Hepatocyte (in vitro differentiated cells): ENCODE results near the gene ELL. TPM values are rescaled to one million over a fixed set of nuclear protein-coding genes. Genes with fewer than 3 reads are reported as not detected.

ENCODE experiments used
- DNase-seq: peaks from one replicate; pipeline ENCODE4 v3.0.0-alpha.2; 2016; ENCODE audit warnings: low spot score
- H2AFZ ChIP-seq: fragments of 200-600 bp; sonication (generic); 2 replicates; pipeline ENCODE4 v1.6.0; 2016; ENCODE audit warnings: antibody characterized with exemption, mild to moderate bottlenecking
- H3K27ac ChIP-seq: fragments of 200-600 bp; sonication (generic); 2 replicates; pipeline ENCODE4 v1.5.1; 2016; ENCODE audit warnings: mild to moderate bottlenecking
- H3K27me3 ChIP-seq: fragments of 200-600 bp; sonication (generic); 2 replicates; pipeline ENCODE4 v1.6.1; 2016
- H3K36me3 ChIP-seq: fragments of 200-600 bp; sonication (generic); replicated peaks from 2 replicates; pipeline ENCODE4 v1.5.1; 2016; ENCODE audit warnings: low read depth; ENCODE audit not compliant: insufficient read depth
- H3K4me1 ChIP-seq: fragments of 200-600 bp; sonication (generic); 2 replicates; pipeline ENCODE4 v1.5.1; 2016; ENCODE audit warnings: mild to moderate bottlenecking, moderate library complexity; ENCODE audit not compliant: insufficient read depth
- H3K4me2 ChIP-seq: fragments of 200-600 bp; sonication (generic); 2 replicates; pipeline ENCODE4 v1.6.0; 2016
- H3K4me3 ChIP-seq: fragments of 200-600 bp; sonication (generic); 2 replicates; pipeline ENCODE4 v1.5.1; 2016; ENCODE audit warnings: mild to moderate bottlenecking
- H3K79me2 ChIP-seq: fragments of 200-600 bp; sonication (generic); 2 replicates; pipeline ENCODE4 v1.6.0; 2017; ENCODE audit warnings: mild to moderate bottlenecking
- H3K9me2 ChIP-seq: fragments of 200-600 bp; sonication (generic); replicated peaks from 2 replicates; pipeline ENCODE4 v1.6.0; 2017; ENCODE audit warnings: mild to moderate bottlenecking; ENCODE audit not compliant: insufficient read depth
- H3K9me3 ChIP-seq: fragments of 200-600 bp; sonication (generic); 2 replicates; pipeline ENCODE4 v1.5.1; 2016; ENCODE audit warnings: low read depth, mild to moderate bottlenecking
- H4K20me1 ChIP-seq: fragments of 200-600 bp; sonication (generic); 2 replicates; pipeline ENCODE4 v1.6.0; 2016; ENCODE audit warnings: mild to moderate bottlenecking; ENCODE audit not compliant: insufficient read depth, poor library complexity, severe bottlenecking
- EZH2 ChIP-seq: fragments of 200-600 bp; sonication (generic); IDR thresholded peaks from 2 replicates; pipeline ENCODE4 v1.6.1; 2016; ENCODE audit warnings: antibody characterized with exemption, mild to moderate bottlenecking, borderline replicate concordance
- EZH2phosphoT487 ChIP-seq: fragments of 200-600 bp; sonication (generic); IDR thresholded peaks from one replicate; pipeline ENCODE4 v1.6.1; 2018; ENCODE audit warnings: antibody characterized with exemption, mild to moderate bottlenecking, low read depth, moderate library complexity; ENCODE audit not compliant: unreplicated experiment, severe bottlenecking
- WGBS: methylation state at CpG from one replicate; pipeline ENCODE4 v1.1.6; 2016; ENCODE audit warnings: low lambda C conversion rate; ENCODE audit errors: missing lambda C conversion rate; 5-methylcytosine and 5-hydroxymethylcytosine counted together
- polyA plus RNA-seq: library from polyadenylated mRNA; unstranded; fragments of >200 nt; fragmentation: Nextera tagmentation; extraction: Ambion mirVana; gene quantifications from 2 replicates; pipeline ENCODE4 v1.2.1, GENCODE V29; 2016
- total RNA-seq: library from RNA; depleted of rRNA; stranded (reverse); fragments of >200 nt; gene quantifications from 2 replicates; pipeline ENCODE4 v1.2.3, GENCODE V29; 2014
- TF ChIP-seq, protein P1 (sequence below): fragments of 200-600 bp; sonication (generic); IDR thresholded peaks from 2 replicates; pipeline ENCODE4 v1.5.1; 2016; ENCODE audit warnings: antibody characterized with exemption, mild to moderate bottlenecking; ENCODE audit not compliant: poor library complexity

ELL gene
- total and polyA plus RNA-seq, 2 experiments from 2014 or later, result 11.0 to 15.0 TPM

DNA sequence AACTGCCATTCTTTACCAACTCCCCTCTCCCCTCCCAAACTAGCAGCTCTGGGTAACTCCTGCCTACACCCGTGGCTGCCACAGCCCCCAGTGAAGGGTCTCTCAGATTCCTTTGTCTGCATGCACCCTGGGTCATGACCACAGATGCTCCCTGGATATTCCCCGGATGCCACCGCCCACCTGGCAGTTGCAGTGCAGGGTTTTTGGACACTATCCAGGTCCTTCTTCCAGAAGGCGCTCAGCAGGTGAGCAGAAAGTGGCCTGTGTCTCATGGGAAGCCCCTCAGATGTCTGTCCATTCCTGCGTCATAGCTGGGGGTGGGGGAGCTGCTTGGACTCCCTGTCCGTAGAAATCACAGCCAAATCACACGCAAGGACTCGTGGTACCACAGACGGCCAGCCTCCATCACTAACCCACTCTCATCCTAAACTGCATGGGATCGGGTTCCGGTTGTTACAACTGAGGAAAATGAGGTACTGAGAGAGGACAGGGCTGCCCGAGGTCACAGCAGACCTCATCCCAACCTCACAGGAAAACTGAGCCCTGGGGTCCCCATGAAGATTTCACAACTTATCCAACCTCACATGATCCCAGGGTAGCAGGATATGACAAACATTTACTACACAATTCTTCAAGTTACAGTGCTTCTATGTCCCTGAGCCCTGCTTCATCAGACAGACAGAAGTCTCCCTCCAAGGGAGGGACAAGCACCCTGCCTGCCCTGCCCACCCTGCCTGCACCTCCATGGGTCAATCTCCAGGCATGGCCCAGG, 38.6 kb downstream of the ELL start:
- H4K20me1 ChIP-seq, result peaks cover 51% of the 10 kb centered on the region
- H3K4me3 ChIP-seq, result no peak overlapping the region
- H3K27me3 ChIP-seq, result no peaks in the 10 kb centered on the region
- H3K4me2 ChIP-seq, result no peak overlapping the region
- H3K27ac ChIP-seq, result no peak overlapping the region
- no peaks in the 10 kb centered on the region for H3K36me3 ChIP-seq
- H3K79me2 ChIP-seq, result peaks cover 84% of the 10 kb centered on the region
- peaks cover 35% of the 10 kb centered on the region for H3K4me1 ChIP-seq
- DNase-seq, result no peak
- no peaks in the 10 kb centered on the region for H3K9me3 ChIP-seq
- H2AFZ ChIP-seq, result no peak overlapping the region
- no peaks in the 10 kb centered on the region for H3K9me2 ChIP-seq
- WGBS, result 91% methylated on average over 12 of the region's 12 CpGs
- TF ChIP-seq EZH2phosphoT487 (no peak), EZH2 (no peak)
- TF ChIP-seq, protein P1, sequence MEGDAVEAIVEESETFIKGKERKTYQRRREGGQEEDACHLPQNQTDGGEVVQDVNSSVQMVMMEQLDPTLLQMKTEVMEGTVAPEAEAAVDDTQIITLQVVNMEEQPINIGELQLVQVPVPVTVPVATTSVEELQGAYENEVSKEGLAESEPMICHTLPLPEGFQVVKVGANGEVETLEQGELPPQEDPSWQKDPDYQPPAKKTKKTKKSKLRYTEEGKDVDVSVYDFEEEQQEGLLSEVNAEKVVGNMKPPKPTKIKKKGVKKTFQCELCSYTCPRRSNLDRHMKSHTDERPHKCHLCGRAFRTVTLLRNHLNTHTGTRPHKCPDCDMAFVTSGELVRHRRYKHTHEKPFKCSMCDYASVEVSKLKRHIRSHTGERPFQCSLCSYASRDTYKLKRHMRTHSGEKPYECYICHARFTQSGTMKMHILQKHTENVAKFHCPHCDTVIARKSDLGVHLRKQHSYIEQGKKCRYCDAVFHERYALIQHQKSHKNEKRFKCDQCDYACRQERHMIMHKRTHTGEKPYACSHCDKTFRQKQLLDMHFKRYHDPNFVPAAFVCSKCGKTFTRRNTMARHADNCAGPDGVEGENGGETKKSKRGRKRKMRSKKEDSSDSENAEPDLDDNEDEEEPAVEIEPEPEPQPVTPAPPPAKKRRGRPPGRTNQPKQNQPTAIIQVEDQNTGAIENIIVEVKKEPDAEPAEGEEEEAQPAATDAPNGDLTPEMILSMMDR, result no peak

DNA sequence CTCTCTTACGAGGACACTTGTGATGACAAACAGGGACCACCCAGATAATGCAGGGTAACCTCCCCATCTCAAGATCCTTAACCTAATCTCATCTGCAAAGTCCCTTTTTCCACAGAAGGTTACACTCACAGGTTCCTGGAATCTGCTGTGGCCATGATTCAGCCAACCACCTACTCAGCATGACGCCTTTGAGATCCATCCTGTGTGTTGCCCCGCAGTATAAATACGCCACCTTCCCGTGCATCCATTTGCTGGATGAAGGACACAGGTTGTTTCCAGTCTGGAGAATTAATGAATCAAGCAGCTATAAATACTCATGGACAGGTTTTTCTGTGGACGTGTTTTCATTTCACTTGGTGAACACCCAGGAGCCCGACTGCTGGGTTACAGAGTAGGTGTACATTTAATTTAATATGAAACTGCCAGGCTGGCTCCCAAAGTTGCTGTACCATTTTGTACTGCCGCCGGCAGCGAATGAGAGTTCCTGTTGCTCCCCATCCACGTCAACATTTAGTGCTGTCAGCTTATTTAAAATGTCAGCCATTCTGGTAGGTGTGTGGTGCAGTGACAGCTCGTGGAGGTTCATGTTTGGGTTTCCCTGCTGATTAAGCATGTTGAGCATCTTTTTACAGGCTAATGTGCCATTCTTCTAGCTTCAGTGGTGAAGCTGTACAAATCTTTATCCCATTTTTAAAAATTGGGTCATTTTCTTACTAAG, 40.2 kb downstream of the ELL start:
- H3K79me2 ChIP-seq, result peaks cover 84% of the 10 kb centered on the region
- H3K4me3 ChIP-seq, result no peak overlapping the region
- no peaks in the 10 kb centered on the region for H3K9me2 ChIP-seq
- H3K36me3 ChIP-seq, result no peaks in the 10 kb centered on the region
- no peaks in the 10 kb centered on the region for H3K9me3 ChIP-seq
- H2AFZ ChIP-seq, result no peak overlapping the region
- H4K20me1 ChIP-seq, result peaks cover 44% of the 10 kb centered on the region
- WGBS, result 96% methylated on average over 12 of the region's 12 CpGs
- TF ChIP-seq, protein P1, result no peak
- peaks cover 32% of the 10 kb centered on the region for H3K4me1 ChIP-seq
- no peaks in the 10 kb centered on the region for H3K27me3 ChIP-seq
- no peak for DNase-seq
- H3K27ac ChIP-seq, result no peak overlapping the region
- H3K4me2 ChIP-seq, result no peak overlapping the region

DNA sequence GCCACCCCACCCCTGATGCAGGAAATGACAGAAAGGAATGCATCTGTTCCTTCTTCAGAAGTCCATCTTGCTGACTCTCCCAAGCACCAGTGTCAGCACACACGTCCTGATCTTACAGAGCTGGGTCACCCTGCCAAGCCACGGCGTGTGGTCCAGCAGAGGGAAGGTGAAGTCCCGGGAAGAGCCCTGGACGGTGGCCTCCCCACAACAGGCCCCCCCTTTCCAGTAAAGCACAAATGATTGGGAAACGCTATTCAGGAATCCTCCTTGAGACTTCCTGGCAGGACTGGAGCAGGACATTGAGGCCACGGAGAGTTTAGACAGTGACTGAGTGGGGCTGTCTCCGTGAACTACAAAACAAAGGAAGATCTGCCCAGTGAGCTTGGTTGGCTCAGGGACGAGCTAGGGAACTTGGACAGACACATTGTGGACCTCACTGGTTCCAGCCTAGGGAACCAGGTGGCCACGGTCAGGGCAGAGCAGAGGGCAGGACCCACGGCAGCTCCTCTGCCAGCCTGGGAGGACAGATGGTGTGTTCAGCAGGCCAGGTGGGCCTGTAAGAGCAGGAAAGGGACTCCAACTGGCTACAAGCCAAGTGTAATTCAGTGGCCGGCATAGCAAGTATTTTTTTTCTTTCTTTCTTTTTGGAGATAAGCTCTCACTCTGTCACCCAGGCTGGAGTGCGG, 41.7 kb downstream of the ELL start:
- H2AFZ ChIP-seq, result no peak overlapping the region
- peaks cover 23% of the 10 kb centered on the region for H3K4me1 ChIP-seq
- no peak overlapping the region for H3K4me3 ChIP-seq
- no peaks in the 10 kb centered on the region for H3K27me3 ChIP-seq
- 67% methylated on average over 13 of the region's 13 CpGs for WGBS
- H3K27ac ChIP-seq, result peak overlapping the region; percentile 89
- no peak overlapping the region for H3K4me2 ChIP-seq
- H3K36me3 ChIP-seq, result no peaks in the 10 kb centered on the region
- TF ChIP-seq EZH2phosphoT487, result no peak
- TF ChIP-seq, protein P1, result no peak
- H3K9me2 ChIP-seq, result no peaks in the 10 kb centered on the region
- peaks cover 42% of the 10 kb centered on the region for H4K20me1 ChIP-seq
- no peak for DNase-seq
- no peaks in the 10 kb centered on the region for H3K9me3 ChIP-seq
- peaks cover 85% of the 10 kb centered on the region for H3K79me2 ChIP-seq
